ENCODE results near the gene IFI27L1. TPM values are rescaled to one million over a fixed set of nuclear protein-coding genes. Genes with fewer than 3 reads are reported as not detected.
A peak's percentile ranks its signal among the peaks of the same experiment; 100 is the strongest.

IFI27L1 gene
- total RNA-seq, 4 donors from 2014 or later: 3.4 to 9.3 (median 7.4) TPM

GRCh38 chr14:94075008-94075407, 6.1 kb upstream of the IFI27L1 start:
- Histone ChIP-seq H3K27ac (no peak overlapping the region), H3K4me1 (peaks cover 18 to 61% (median 19%) of the 10 kb centered on the region in 3 donors), H3K36me3 (peaks cover 0 to 42% of the 10 kb centered on the region in 2 donors), H3K27me3 (no peaks in the 10 kb centered on the region), H3K9me3 (peaks cover 0 to 7% (median 0%) of the 10 kb centered on the region in 3 donors), H3K4me3 (no peak overlapping the region)
- 90 to 95% methylated on average over 2 of the region's 2 CpGs for WGBS, 2 donors (ENCODE audit: low coverage in 1 of 2)
- no peak for TF ChIP-seq POLR2A (IDR thresholded peaks at IDR 0.05)
- no peak for TF ChIP-seq CTCF (IDR thresholded peaks at IDR 0.05)
- TF ChIP-seq POLR2AphosphoS5 (IDR thresholded peaks at IDR 0.05): no peak
- no peak for TF ChIP-seq EP300 (IDR thresholded peaks at IDR 0.05)
- no peak for ATAC-seq

GRCh38 chr14:94077111-94077821, 3.8 kb upstream of the IFI27L1 start:
- Histone ChIP-seq H3K36me3 (peaks cover 0 to 42% of the 10 kb centered on the region in 2 donors), H3K27me3 (no peaks in the 10 kb centered on the region), H3K9me3 (peaks cover 0 to 7% (median 0%) of the 10 kb centered on the region in 3 donors), H3K4me3 (peak overlapping the region; percentile 83 to 99), H3K27ac (no peak overlapping the region), H3K4me1 (peaks cover 19 to 57% (median 23%) of the 10 kb centered on the region in 3 donors)
- 39 to 43% methylated on average over 7 of the region's 7 CpGs for WGBS, 2 donors (ENCODE audit: low coverage in 1 of 2)
- ATAC-seq: no peak
- TF ChIP-seq EP300 (IDR thresholded peaks at IDR 0.05) (no peak), CTCF (IDR thresholded peaks at IDR 0.05) (no peak), POLR2AphosphoS5 (IDR thresholded peaks at IDR 0.05) (no peak), POLR2A (IDR thresholded peaks at IDR 0.05) (no peak)

- Histone ChIP-seq H3K36me3 (peaks cover 0 to 42% of the 10 kb centered on the region in 2 donors), H3K4me3 (peak overlapping the region; percentile 83 to 99), H3K4me1 (peaks cover 19 to 57% (median 23%) of the 10 kb centered on the region in 3 donors), H3K27ac (no peak overlapping the region), H3K27me3 (no peaks in the 10 kb centered on the region), H3K9me3 (peaks cover 0 to 7% (median 0%) of the 10 kb centered on the region in 3 donors)
- ATAC-seq: no peak
- TF ChIP-seq POLR2A (IDR thresholded peaks at IDR 0.05): no peak
- TF ChIP-seq POLR2AphosphoS5 (IDR thresholded peaks at IDR 0.05): no peak
- no peak for TF ChIP-seq CTCF (IDR thresholded peaks at IDR 0.05)
- no peak for TF ChIP-seq EP300 (IDR thresholded peaks at IDR 0.05)
- 54 to 56% methylated on average over 5 of the region's 5 CpGs for WGBS, 2 donors (ENCODE audit: low coverage in 1 of 2)
Observed at GRCh38 chr14:94077823-94078222, 3.3 kb upstream of the IFI27L1 start.

- no peak for TF ChIP-seq POLR2AphosphoS5 (IDR thresholded peaks at IDR 0.05)
- no peak for TF ChIP-seq EP300 (IDR thresholded peaks at IDR 0.05)
- TF ChIP-seq POLR2A (IDR thresholded peaks at IDR 0.05): no peak
- no peak for TF ChIP-seq CTCF (IDR thresholded peaks at IDR 0.05)
- no peaks in the 10 kb centered on the region for H3K9me3 ChIP-seq
- H3K4me1 ChIP-seq: peaks cover 19 to 57% (median 23%) of the 10 kb centered on the region in 3 donors
- peaks cover 0 to 30% of the 10 kb centered on the region in 2 donors for H3K36me3 ChIP-seq
- 1 to 4% methylated on average over 8 to 11 of the region's 15 CpGs for WGBS, 2 donors (ENCODE audit: low coverage in 1 of 2)
- H3K4me3 ChIP-seq: peak overlapping the region; percentile 83 to 99
- H3K27ac ChIP-seq: peak overlapping the region; percentile 76 to 97 (median 95)
- ATAC-seq: no peak
- H3K27me3 ChIP-seq: no peaks in the 10 kb centered on the region
Observed at GRCh38 chr14:94079891-94080620, 1.1 kb upstream of the IFI27L1 start.
